Activated B cell treated with CpG ODN at 0.5 μM for 24 hours (primary cell): ENCODE data around the gene AURKB. TPM values are rescaled to one million over a fixed set of nuclear protein-coding genes. Genes with fewer than 3 reads are reported as not detected.

Experiments
- ATAC-seq: fragments of 200-7000 bp; cut with Tn5 transposase; one replicate; pipeline ENCODE4 v1.10.0; 2021; ENCODE audit warnings: low read depth, mild to moderate bottlenecking, moderate library complexity
- CTCF ChIA-PET: fragments of 350-600 bp; sonication (Branson Sonifier 250); formaldehyde crosslinking; loops from one replicate; lab custom pipeline; 2021; ENCODE audit warnings: antibody characterized with exemption; lab: Charles Lee
- POLR2A ChIA-PET: fragments of 350-600 bp; sonication (Branson Sonifier 250); formaldehyde crosslinking; loops from one replicate; lab custom pipeline; 2021; ENCODE audit warnings: antibody characterized with exemption; lab: Charles Lee
- DNase-seq: peaks from one replicate; pipeline ENCODE4 v3.0.0; 2022
- H3K27ac Mint-ChIP-seq: one replicate; pipeline ENCODE4 v1.8.0; 2020; ENCODE audit warnings: mixed read lengths
- H3K27me3 Mint-ChIP-seq: one replicate; pipeline ENCODE4 v1.8.0; 2021; ENCODE audit warnings: mixed read lengths
- H3K36me3 Mint-ChIP-seq: one replicate; pipeline ENCODE4 v1.8.0; 2021; ENCODE audit warnings: low read depth, mixed read lengths
- H3K4me1 Mint-ChIP-seq: one replicate; pipeline ENCODE4 v1.8.0; 2021; ENCODE audit warnings: mixed read lengths
- H3K4me3 Mint-ChIP-seq: one replicate; pipeline ENCODE4 v1.8.0; 2020; ENCODE audit warnings: mild to moderate bottlenecking, mixed read lengths
- H3K9me3 Mint-ChIP-seq: one replicate; pipeline ENCODE4 v1.8.0; 2020; ENCODE audit warnings: mixed read lengths
- intact Hi-C: fragments of 100-400 bp; cut with micrococcal nuclease; formaldehyde crosslinking; loops from one replicate; pipeline ENCODE4 v1.15.1; 2024
- total RNA-seq: library from RNA; stranded (reverse); gene quantifications from 2 replicates; pipeline ENCODE4 v1.2.3, GENCODE V29; 2022
- TF ChIP-seq, protein P1 (sequence below): fragments of 200-600 bp; IDR thresholded peaks from one replicate; pipeline ENCODE4 v1.8.0; 2022; ENCODE audit warnings: antibody characterized with exemption, mild to moderate bottlenecking

The AURKB gene
- total RNA-seq, 1 donor from 2014 or later = 3.0 TPM

DNA sequence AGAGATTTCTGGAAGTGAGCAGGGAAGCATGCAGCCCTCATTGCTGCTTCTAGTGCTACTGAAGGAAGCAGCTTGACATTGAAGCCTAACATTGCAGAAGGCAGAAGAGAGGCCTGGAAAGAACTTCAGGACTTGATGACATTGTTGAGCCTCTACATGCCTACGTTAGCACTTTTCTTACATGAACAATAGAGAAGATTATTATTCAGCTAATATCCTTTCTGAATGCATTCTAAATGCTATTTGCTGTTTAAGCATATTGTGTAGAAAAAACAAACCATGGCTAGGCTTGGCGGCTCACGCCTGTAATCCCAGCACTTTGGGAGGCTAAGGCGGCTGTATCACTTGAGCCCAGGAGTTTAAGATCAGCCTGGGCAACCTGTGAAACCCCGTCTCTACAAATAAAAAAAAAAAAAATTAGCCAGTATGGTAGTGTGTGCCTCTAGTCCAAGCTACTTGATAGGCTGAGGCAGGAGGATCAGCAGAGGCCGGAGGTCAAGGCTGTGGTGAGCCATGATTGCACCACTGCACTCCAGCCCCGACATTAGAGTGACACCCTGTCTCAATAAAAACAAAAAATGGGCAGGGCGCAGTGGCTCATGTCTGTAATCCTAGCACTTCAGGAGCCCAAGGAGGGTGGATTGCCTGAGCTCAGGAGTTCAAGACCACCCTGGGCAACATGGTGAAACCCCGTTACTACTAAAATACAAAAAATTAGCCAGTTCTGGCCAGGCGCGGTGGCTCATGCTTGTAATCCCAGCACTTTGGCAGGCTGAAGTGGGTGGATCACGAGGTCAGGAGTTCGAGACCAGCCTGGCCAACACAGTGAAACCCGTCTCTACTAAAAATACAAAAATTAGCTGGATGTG, 2.2 kb upstream of the AURKB start:
- intact Hi-C loops = no loop called here
- ChIA-PET CTCF (no interaction called here), POLR2A (interaction anchor here (0.6 to 6.8 kb wide), 4 partner anchors 10 to 39 kb away, joined by 3 to 84 read pairs (median 36); partner anchors contain the start of genes BORCS6 and CTC1)
- DNase-seq (no peak), ATAC-seq (no peak)
- Mint-ChIP-seq H3K4me3 (no peak overlapping the region), H3K9me3 (no peaks in the 10 kb centered on the region), H3K27me3 (no peaks in the 10 kb centered on the region), H3K4me1 (peaks cover 19% of the 10 kb centered on the region), H3K36me3 (peaks cover 2% of the 10 kb centered on the region), H3K27ac (no peak overlapping the region)
- TF ChIP-seq, protein P1, sequence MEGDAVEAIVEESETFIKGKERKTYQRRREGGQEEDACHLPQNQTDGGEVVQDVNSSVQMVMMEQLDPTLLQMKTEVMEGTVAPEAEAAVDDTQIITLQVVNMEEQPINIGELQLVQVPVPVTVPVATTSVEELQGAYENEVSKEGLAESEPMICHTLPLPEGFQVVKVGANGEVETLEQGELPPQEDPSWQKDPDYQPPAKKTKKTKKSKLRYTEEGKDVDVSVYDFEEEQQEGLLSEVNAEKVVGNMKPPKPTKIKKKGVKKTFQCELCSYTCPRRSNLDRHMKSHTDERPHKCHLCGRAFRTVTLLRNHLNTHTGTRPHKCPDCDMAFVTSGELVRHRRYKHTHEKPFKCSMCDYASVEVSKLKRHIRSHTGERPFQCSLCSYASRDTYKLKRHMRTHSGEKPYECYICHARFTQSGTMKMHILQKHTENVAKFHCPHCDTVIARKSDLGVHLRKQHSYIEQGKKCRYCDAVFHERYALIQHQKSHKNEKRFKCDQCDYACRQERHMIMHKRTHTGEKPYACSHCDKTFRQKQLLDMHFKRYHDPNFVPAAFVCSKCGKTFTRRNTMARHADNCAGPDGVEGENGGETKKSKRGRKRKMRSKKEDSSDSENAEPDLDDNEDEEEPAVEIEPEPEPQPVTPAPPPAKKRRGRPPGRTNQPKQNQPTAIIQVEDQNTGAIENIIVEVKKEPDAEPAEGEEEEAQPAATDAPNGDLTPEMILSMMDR = no peak

DNA sequence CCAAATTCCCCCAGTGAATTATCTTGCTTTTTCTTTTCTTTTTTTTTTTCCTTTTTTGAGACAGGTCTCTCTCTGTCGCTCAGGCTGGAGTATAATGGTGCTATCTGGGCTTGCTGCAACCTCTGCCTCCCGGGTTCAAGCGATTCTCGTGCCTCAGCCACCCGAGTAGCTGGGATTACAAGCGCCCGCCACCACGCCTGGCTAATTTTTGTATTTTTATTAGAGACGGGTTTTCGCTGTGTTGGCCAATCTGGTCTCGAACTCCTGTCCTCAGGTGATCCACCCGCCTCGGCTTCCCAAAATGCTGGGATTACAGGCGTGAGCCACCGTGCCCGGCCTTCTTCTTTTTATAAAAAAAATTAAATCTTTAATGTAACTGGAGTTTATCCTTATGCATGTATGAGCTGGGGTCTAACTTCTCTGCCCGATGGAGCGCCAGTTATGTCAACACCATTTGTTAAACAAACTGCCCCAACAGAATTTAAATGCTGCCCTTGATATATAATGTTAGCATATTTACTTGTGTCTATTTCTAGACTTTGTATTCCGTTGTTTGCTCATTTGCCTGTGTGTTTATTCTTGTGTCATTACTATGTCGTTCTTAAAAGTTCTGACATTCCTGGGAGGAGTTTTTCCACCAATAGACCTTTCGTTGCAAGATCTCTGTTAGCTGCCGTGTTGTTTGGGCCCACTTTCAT, 535 bp upstream of the AURKB start:
- peaks cover 19% of the 10 kb centered on the region for H3K4me1 Mint-ChIP-seq
- TF ChIP-seq, protein P1 = no peak
- H3K36me3 Mint-ChIP-seq = peaks cover 2% of the 10 kb centered on the region
- CTCF ChIA-PET = interaction anchor here (1.0 kb wide), 1 partner anchor 10 kb away, joined by 4 read pairs; no protein-coding TSS in a partner anchor
- H3K9me3 Mint-ChIP-seq = no peaks in the 10 kb centered on the region
- ATAC-seq (no peak), DNase-seq (no peak)
- peak overlapping the region; percentile 91 for H3K27ac Mint-ChIP-seq
- intact Hi-C loops = loop anchor here (1.0 kb wide), 4 partner anchors 11 to 38 kb away; partner anchors contain the start of gene BORCS6
- H3K4me3 Mint-ChIP-seq = peak overlapping the region; percentile 95
- POLR2A ChIA-PET = interaction anchor here (0.7 to 6.8 kb wide), 10 partner anchors 11 to 78 kb away, joined by 3 to 84 read pairs (median 6); partner anchors contain the start of genes BORCS6, CTC1 and RANGRF
- H3K27me3 Mint-ChIP-seq = no peaks in the 10 kb centered on the region

DNA sequence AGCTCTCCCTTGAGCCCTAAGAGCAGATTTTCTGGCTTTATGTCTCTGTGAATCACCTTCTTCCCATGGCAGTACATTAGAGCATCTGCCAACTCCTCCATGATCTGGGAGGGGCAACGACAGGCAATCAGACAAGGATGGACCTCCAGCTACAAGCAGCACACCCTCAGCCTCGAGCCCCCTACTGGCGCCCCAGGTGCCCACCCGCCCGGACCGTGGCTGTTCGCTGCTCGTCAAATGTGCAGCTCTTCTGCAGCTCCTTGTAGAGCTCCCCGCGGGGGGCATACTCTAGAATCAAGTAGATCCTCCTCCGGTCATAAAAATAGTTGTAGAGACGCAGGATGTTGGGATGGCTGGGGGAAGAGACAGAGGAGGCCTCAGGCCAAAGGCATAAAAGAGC, 3.8 kb downstream of the AURKB start:
- Mint-ChIP-seq H3K4me3 (no peak overlapping the region), H3K9me3 (no peaks in the 10 kb centered on the region), H3K4me1 (peaks cover 19% of the 10 kb centered on the region), H3K27ac (no peak overlapping the region), H3K27me3 (no peaks in the 10 kb centered on the region), H3K36me3 (peaks cover 2% of the 10 kb centered on the region)
- TF ChIP-seq, protein P1 = no peak
- ChIA-PET POLR2A (interaction anchor here (0.8 to 6.8 kb wide), 2 partner anchors 9 to 18 kb away, joined by 5 to 69 read pairs; partner anchors contain the start of gene BORCS6), CTCF (no interaction called here)
- DNase-seq = no peak
- intact Hi-C loops = no loop called here
- ATAC-seq = no peak

DNA sequence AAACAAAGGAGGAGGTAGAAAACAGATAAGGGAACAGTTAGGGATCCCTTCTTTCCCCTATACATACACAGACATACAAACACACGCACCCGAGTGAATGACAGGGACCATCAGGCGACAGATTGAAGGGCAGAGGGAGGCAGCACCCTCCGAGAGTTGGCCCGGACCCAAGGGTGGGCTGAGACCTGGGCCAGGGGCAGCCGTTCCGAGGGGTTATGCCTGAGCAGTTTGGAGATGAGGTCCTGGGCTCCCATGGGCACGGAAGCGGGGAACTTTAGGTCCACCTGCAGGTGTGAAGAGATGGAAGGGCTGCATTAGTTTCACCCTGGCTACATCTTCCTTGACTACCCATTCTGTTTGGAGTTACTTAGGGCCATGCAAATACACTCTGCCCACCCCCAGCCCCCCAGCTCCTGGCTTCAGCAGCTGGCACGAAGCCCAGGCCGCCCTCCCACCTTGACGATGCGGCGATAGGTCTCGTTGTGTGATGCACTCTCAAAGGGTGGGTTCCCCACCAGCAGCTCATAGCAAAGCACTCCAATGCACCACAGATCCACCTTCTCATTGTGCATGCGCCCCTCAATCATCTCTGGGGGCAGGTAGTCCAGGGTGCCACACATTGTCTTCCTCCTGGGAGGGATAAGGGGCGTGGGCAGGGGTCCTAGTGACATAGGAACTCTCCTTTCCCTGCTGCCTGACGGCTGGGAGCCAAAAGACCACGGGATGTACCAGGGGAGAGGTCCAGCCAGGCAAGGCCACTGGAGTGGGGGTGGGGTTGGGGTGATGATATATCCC, 5.4 kb downstream of the AURKB start:
- H3K27ac Mint-ChIP-seq = no peak overlapping the region
- no peak for ATAC-seq
- H3K4me1 Mint-ChIP-seq = peaks cover 8% of the 10 kb centered on the region
- no peak for DNase-seq
- ChIA-PET POLR2A (interaction anchor here (0.5 to 0.6 kb wide), 2 partner anchors 9 to 704 kb away, joined by 3 to 5 read pairs; no protein-coding TSS in a partner anchor), CTCF (no interaction called here)
- H3K4me3 Mint-ChIP-seq = no peak overlapping the region
- intact Hi-C loops = no loop called here
- TF ChIP-seq, protein P1 = no peak
- no peaks in the 10 kb centered on the region for H3K27me3 Mint-ChIP-seq
- H3K9me3 Mint-ChIP-seq = no peaks in the 10 kb centered on the region
- H3K36me3 Mint-ChIP-seq = peaks cover 2% of the 10 kb centered on the region
